RWPE1 (cell line): ENCODE data around the gene MAGI1.

Experiments
- CTCF ChIA-PET: fragments of 350-600 bp; sonication (Branson Sonifier 250); formaldehyde crosslinking; extraction: SDS; loops from one replicate; lab custom pipeline; 2021; lab: Yijun Ruan, JAX
- POLR2A ChIA-PET: fragments of 400-600 bp; formaldehyde crosslinking; extraction: SDS; loops from one replicate; lab custom pipeline; 2020; ENCODE audit warnings: antibody characterized with exemption; ENCODE audit not compliant: low non-redundant PET; lab: Yijun Ruan, JAX
- DNase-seq: peaks from one replicate; pipeline ENCODE4 v3.0.0; 2012; ENCODE audit warnings: low spot score
- H3K27ac ChIP-seq: fragments of 450-650 bp; 2 replicates; pipeline ENCODE4 v1.5.1; 2017
- CTCF ChIP-seq: fragments of 450-650 bp; conservative IDR thresholded peaks from 2 replicates; pipeline ENCODE4 v1.5.1; 2017; ENCODE audit warnings: low read depth, mild to moderate bottlenecking

The MAGI1 gene

GRCh38 chr3:65703820-65704219 is 334.9 kb downstream of the MAGI1 start:
- ChIA-PET CTCF (interaction anchor here (0.6 kb wide), 1 partner anchor 533 kb away, joined by 4 read pairs; no protein-coding TSS in a partner anchor), POLR2A (no interaction called here)
- no peak overlapping the region for H3K27ac ChIP-seq
- no peak for DNase-seq
- TF ChIP-seq CTCF: no peak

- ChIA-PET POLR2A (no interaction called here), CTCF (interaction anchor here (0.6 kb wide), 1 partner anchor 534 kb away, joined by 4 read pairs; no protein-coding TSS in a partner anchor)
- no peak for DNase-seq
- H3K27ac ChIP-seq: no peak overlapping the region
- no peak for TF ChIP-seq CTCF
Measured at GRCh38 chr3:65703026-65703425, 335.7 kb downstream of the MAGI1 start.

- no peak for TF ChIP-seq CTCF
- CTCF ChIA-PET: no interaction called here
- no peak overlapping the region for H3K27ac ChIP-seq
- DNase-seq: no peak
- POLR2A ChIA-PET: no interaction called here
Measured at GRCh38 chr3:65702202-65702601, 336.5 kb downstream of the MAGI1 start.

- POLR2A ChIA-PET: no interaction called here
Measured at GRCh38 chr3:65701516-65701915, 337.2 kb downstream of the MAGI1 start.

GRCh38 chr3:65689436-65689835 is 349.3 kb downstream of the MAGI1 start:
- H3K27ac ChIP-seq: no peak overlapping the region
- DNase-seq: no peak
- CTCF ChIA-PET: no interaction called here
- no peak for TF ChIP-seq CTCF
- POLR2A ChIA-PET: no interaction called here

More at GRCh38 chr3:65701516-65701915, 337.2 kb downstream of the MAGI1 start:
- H3K27ac ChIP-seq: no peak overlapping the region
- no peak for TF ChIP-seq CTCF
- CTCF ChIA-PET: interaction anchor here (0.8 kb wide), 1 partner anchor 21 kb away, joined by 3 read pairs; no protein-coding TSS in a partner anchor
- DNase-seq: no peak

- no peak for TF ChIP-seq CTCF
- CTCF ChIA-PET: no interaction called here
Measured at GRCh38 chr3:65687741-65688140, 351.0 kb downstream of the MAGI1 start.

More at GRCh38 chr3:65687741-65688140, 351.0 kb downstream of the MAGI1 start:
- no peak for DNase-seq
- POLR2A ChIA-PET: no interaction called here
- no peak overlapping the region for H3K27ac ChIP-seq
